Measurements from ENCODE around the gene ZFP3. TPM values are rescaled to one million over a fixed set of nuclear protein-coding genes. Genes with fewer than 3 reads are reported as not detected.
"Not testable (repeated sequence)": the region's sequence is repeated elsewhere in the genome, so short reads cannot be mapped to it uniquely, and the experiment has no call there.

The ZFP3 gene
- polyA plus RNA-seq, 3 donors: 13.7 to 16.9 (median 15.0) TPM

- no peak for DNase-seq
Observed at GRCh38 chr17:5135726-5136579, 57.7 kb downstream of the ZFP3 start.

GRCh38 chr17:5136580-5137412 is 58.5 kb downstream of the ZFP3 start:
- DNase-seq: not testable (repeated sequence)

- DNase-seq: not testable (repeated sequence)
Observed at GRCh38 chr17:5137511-5138197, 59.4 kb downstream of the ZFP3 start.

- not testable (repeated sequence) for DNase-seq
Observed at GRCh38 chr17:5138198-5138544, 59.9 kb downstream of the ZFP3 start.

DNA sequence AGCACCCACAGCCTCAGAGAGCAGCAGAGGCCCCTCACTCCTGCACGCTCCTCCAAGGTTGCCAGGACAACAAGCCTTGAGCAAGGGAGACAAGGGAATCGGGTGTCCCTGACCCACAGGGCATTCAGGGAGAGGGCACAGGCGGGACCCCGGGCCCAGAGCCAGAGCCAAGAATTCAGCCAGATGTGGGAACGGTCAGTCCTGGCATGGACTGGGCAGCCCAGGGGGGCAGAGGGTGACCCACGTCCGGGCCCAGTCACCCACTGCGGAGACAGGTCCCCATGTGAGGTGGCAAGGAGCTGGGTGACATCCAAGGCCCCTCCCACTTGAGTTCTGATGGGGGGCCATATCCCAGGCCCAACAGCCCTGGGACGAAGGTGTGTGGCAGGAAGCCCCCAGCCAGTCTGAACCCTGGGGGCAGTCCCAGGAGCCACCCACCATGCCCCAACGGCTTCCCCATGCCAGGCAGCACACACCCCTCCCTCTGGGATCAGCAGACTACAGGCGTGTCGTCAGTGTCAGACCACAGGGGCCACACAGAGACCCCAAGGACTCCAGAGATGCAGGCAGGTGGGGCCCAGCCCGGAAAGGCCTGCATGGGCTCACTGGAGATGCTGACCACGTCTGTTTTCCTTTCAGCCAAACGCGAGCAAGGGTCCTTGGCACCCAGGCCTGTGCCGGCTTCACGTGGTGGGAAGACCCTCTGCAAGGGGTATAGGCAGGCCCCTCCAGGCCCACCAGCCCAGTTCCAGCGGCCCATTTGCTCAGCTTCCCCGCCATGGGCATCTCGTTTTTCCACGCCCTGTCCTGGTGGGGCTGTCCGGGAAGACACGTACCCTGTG is 60.6 kb downstream of the ZFP3 start:
- DNase-seq: no peak

DNA sequence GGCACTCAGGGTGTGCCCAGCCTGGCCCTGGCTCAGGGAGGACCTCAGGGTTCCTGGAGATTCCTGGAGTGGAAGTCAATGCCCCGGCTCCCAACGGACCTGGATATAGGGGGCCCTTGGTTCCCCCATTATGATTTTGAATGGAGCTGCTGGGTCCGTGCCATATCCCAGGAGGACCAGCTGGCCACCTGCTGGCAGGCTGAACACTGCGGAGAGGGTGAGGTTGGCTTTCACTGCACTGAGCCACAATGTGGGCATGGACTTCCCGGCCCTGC is 61.1 kb downstream of the ZFP3 start:
- no peak for DNase-seq

- DNase-seq: not testable (repeated sequence)
Observed at GRCh38 chr17:5142877-5143276, 64.6 kb downstream of the ZFP3 start.

Other genes starting within 250 kb of the ZFP3 start
- gene MINK1, start 245.1 kb upstream of the ZFP3 start, polyA plus RNA-seq (ENCODE audit: insufficient read length in 3 of 3): 10 to 100 TPM; 51.2 to 70.4 (median 69.7) TPM
- 1 to 10 TPM; 1.6 to 2.1 (median 1.8) TPM for gene C17orf107, start 178.9 kb upstream of the ZFP3 start, polyA plus RNA-seq (ENCODE audit: insufficient read length in 3 of 3)
- gene CHRNE, start 175.4 kb upstream of the ZFP3 start, polyA plus RNA-seq (ENCODE audit: insufficient read length in 3 of 3): 1 to 10 TPM; 1.1 to 2.7 (median 1.4) TPM
- gene GP1BA, start 146.2 kb upstream of the ZFP3 start, polyA plus RNA-seq (ENCODE audit: insufficient read length in 3 of 3): 1 to 10 TPM; 2.1 to 2.7 (median 2.6) TPM
- gene SLC25A11, start 138.4 kb upstream of the ZFP3 start, polyA plus RNA-seq (ENCODE audit: insufficient read length in 3 of 3): 10 to 100 TPM; 77.1 to 93.9 (median 85.5) TPM
- 100 to 1,000 TPM; 129 to 146 (median 134) TPM for gene RNF167, start 138.2 kb upstream of the ZFP3 start, polyA plus RNA-seq (ENCODE audit: insufficient read length in 3 of 3)
- gene PFN1, start 129.9 kb upstream of the ZFP3 start, polyA plus RNA-seq (ENCODE audit: insufficient read length in 3 of 3): 100 to 1,000 TPM; 401 to 502 (median 460) TPM
- 10 to 100 TPM; 26.2 to 30.9 (median 28.9) TPM for gene ENO3, start 127.3 kb upstream of the ZFP3 start, polyA plus RNA-seq (ENCODE audit: insufficient read length in 3 of 3)
- gene SPAG7, start 110.7 kb upstream of the ZFP3 start, polyA plus RNA-seq (ENCODE audit: insufficient read length in 3 of 3): 100 to 1,000 TPM in 1 of 3 donors, 10 to 100 TPM in 2; 99.6 to 111 (median 100.0) TPM
- 10 to 100 TPM; 25.3 to 35.7 (median 34.8) TPM for gene CAMTA2, start 90.8 kb upstream of the ZFP3 start, polyA plus RNA-seq (ENCODE audit: insufficient read length in 3 of 3)
- 1 to 10 TPM; 6.9 to 9.5 (median 9.3) TPM for gene INCA1, start 80.9 kb upstream of the ZFP3 start, polyA plus RNA-seq (ENCODE audit: insufficient read length in 3 of 3)
- gene KIF1C, start 80.5 kb upstream of the ZFP3 start, polyA plus RNA-seq (ENCODE audit: insufficient read length in 3 of 3): 10 to 100 TPM; 89.4 to 99.7 (median 90.9) TPM
- under 1 TPM; 0.24 to 0.42 (median 0.41) TPM for gene SLC52A1, start 43.0 kb upstream of the ZFP3 start, polyA plus RNA-seq (ENCODE audit: insufficient read length in 3 of 3)
- gene ZNF232, start 33.4 kb downstream of the ZFP3 start, polyA plus RNA-seq (ENCODE audit: insufficient read length in 3 of 3): 10 to 100 TPM; 21.8 to 50.0 (median 24.0) TPM
- gene USP6, start 37.6 kb downstream of the ZFP3 start, polyA plus RNA-seq (ENCODE audit: insufficient read length in 3 of 3): 10 to 100 TPM in 1 of 3 donors, 1 to 10 TPM in 2; 2.5 to 14.7 (median 5.1) TPM
- gene ZNF594, start 113.4 kb downstream of the ZFP3 start, polyA plus RNA-seq (ENCODE audit: insufficient read length in 3 of 3): 10 to 100 TPM; 18.7 to 27.6 (median 26.2) TPM
- gene SCIMP, start 156.4 kb downstream of the ZFP3 start, polyA plus RNA-seq (ENCODE audit: insufficient read length in 3 of 3): 1 to 10 TPM in 2 of 3 donors, under 1 TPM in 1; 0.91 to 2.2 (median 1.4) TPM
- 10 to 100 TPM; 58.9 to 68.4 (median 59.0) TPM for gene RABEP1, start 203.8 kb downstream of the ZFP3 start, polyA plus RNA-seq (ENCODE audit: insufficient read length in 3 of 3)